ENCODE measurements around the gene PRUNE2. TPM values are rescaled to one million over a fixed set of nuclear protein-coding genes. Genes with fewer than 3 reads are reported as not detected.

Gene PRUNE2
- total RNA-seq, 1 experiment from 2014 or later: 3.5 TPM

DNA sequence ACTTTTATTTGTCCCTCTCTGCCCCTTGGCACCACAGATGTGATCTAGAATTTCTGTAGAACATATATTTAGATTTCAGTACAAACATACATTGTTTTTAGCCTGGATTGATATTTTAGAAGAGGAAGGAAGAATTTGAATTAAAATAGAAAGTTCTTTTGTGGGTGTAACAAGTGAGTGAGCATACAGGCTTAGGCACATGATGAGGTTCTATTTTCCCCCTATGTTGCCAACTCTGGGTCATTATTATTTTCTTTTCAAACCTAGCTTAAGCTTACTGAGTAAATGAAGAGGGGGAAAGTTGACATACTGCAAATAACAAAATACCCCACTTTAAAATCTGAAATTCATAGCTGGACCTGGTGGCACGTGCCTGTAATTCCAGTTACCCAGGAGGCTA, 344.0 kb downstream of the PRUNE2 start:
- no peak overlapping the region for H3K4me3 Mint-ChIP-seq (ENCODE audit: unreplicated experiment)
- TF ChIP-seq, protein P1, sequence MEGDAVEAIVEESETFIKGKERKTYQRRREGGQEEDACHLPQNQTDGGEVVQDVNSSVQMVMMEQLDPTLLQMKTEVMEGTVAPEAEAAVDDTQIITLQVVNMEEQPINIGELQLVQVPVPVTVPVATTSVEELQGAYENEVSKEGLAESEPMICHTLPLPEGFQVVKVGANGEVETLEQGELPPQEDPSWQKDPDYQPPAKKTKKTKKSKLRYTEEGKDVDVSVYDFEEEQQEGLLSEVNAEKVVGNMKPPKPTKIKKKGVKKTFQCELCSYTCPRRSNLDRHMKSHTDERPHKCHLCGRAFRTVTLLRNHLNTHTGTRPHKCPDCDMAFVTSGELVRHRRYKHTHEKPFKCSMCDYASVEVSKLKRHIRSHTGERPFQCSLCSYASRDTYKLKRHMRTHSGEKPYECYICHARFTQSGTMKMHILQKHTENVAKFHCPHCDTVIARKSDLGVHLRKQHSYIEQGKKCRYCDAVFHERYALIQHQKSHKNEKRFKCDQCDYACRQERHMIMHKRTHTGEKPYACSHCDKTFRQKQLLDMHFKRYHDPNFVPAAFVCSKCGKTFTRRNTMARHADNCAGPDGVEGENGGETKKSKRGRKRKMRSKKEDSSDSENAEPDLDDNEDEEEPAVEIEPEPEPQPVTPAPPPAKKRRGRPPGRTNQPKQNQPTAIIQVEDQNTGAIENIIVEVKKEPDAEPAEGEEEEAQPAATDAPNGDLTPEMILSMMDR (IDR thresholded peaks at IDR 0.05; ENCODE audit: insufficient read depth in 1 of 2, low read depth in 1 of 2, low read length in 1 of 2, severe bottlenecking in 1 of 2, unreplicated experiment in 1 of 2): no peak
- ChIA-PET CTCF (no interaction called here), POLR2A (interaction anchor here (0.6 kb wide), 1 partner anchor 10 kb away, joined by 3 read pairs; no protein-coding TSS in a partner anchor)
- Histone ChIP-seq H3K4me3 (ENCODE audit: low read depth, low read length) (no peak overlapping the region), H3K4me1 (no peaks in the 10 kb centered on the region), H3K9me3 (no peaks in the 10 kb centered on the region), H3K36me3 (ENCODE audit: control insufficient read depth, insufficient read depth, low read length) (no peaks in the 10 kb centered on the region), H3K27me3 (replicated peaks; ENCODE audit: control insufficient read depth, insufficient read depth, low read length) (no peaks in the 10 kb centered on the region)
- no peaks in the 10 kb centered on the region for H3K36me3 Mint-ChIP-seq (ENCODE audit: insufficient read depth, unreplicated experiment)
- H3K4me1 Mint-ChIP-seq (ENCODE audit: low read depth, unreplicated experiment): peaks cover 7% of the 10 kb centered on the region
- DNase-seq: no peak
- BruUV-seq (replicated peaks): no TSS peak
- no peaks in the 10 kb centered on the region for H3K27me3 Mint-ChIP-seq (ENCODE audit: insufficient read depth, unreplicated experiment)
- H3K9me3 Mint-ChIP-seq (ENCODE audit: unreplicated experiment): peaks cover 10% of the 10 kb centered on the region
- H3K27ac Mint-ChIP-seq (ENCODE audit: unreplicated experiment): no peak overlapping the region
- intact Hi-C loops (cut with micrococcal nuclease; ENCODE audit: unreplicated experiment): no loop called here

Other genes with a start within 250 kb of the PRUNE2 start
- gene PCA3, start 141.7 kb downstream of the PRUNE2 start, total RNA-seq (2022): not detected in 2 replicates
- gene FOXB2, start 113.5 kb upstream of the PRUNE2 start, total RNA-seq (2022): not detected in 2 replicates

All from Caco-2 (cell line).